Tibial nerve (tissue), 4 donors: ENCODE results near the gene DRC1. TPM values are rescaled to one million over a fixed set of nuclear protein-coding genes. Genes with fewer than 3 reads are reported as not detected.
"Not testable (repeated sequence)": the region's sequence is repeated elsewhere in the genome, so short reads cannot be mapped to it uniquely, and the experiment has no call there.

ENCODE experiments used
- DNase-seq, 2 donors: peaks; one replicate each; pipeline ENCODE4 v3.0.0-alpha.2; 2019; ENCODE audit warnings: low spot score in 2 of 2
- H3K27ac ChIP-seq, 4 donors: fragments of 200-600 bp; sonication (generic) in 3 of 4; one replicate each; pipeline ENCODE4 v1.5.1; 2017 to 2019; ENCODE audit warnings: mild to moderate bottlenecking in 1 of 4
- H3K27me3 ChIP-seq, 2 donors: fragments of 200-600 bp; sonication (generic) in 1 of 2; one replicate each; pipeline versions ENCODE4 v1.5.1 to v1.6.0; 2017 to 2019
- H3K36me3 ChIP-seq, 3 donors: fragments of 200-600 bp; sonication (generic); one replicate each; pipeline ENCODE4 v1.5.1; 2018 to 2019
- H3K4me1 ChIP-seq, 4 donors: fragments of 200-600 bp; sonication (generic) in 3 of 4; one replicate each; pipeline ENCODE4 v1.5.1; 2017 to 2019
- H3K4me3 ChIP-seq, 4 donors: fragments of 200-600 bp; sonication (generic) in 3 of 4; one replicate each; pipeline ENCODE4 v1.5.1; 2017 to 2019; ENCODE audit warnings: mild to moderate bottlenecking in 1 of 4, moderate library complexity in 1 of 4
- H3K9me3 ChIP-seq, 4 donors: fragments of 200-600 bp; sonication (generic) in 3 of 4; one replicate each; pipeline ENCODE4 v1.5.1; 2017 to 2019
- EP300 ChIP-seq, 2 donors: sonication (generic); formaldehyde crosslinking; IDR thresholded peaks; one replicate each; pipeline ENCODE4 v1.6.1; 2017; ENCODE audit warnings: antibody characterized with exemption in 2 of 2, mild to moderate bottlenecking in 1 of 2
- POLR2A ChIP-seq, 2 donors: fragments of 450-650 bp; IDR thresholded peaks; one replicate each; pipeline ENCODE4 v1.6.1; 2017; ENCODE audit warnings: antibody characterized with exemption in 2 of 2, mild to moderate bottlenecking in 2 of 2, moderate library complexity in 2 of 2
- WGBS, 2 donors: methylation state at CpG; one replicate each; pipeline ENCODE4 v1.1.5; 2018; 5-methylcytosine and 5-hydroxymethylcytosine counted together
- total RNA-seq, 4 donors: library from RNA; depleted of rRNA; stranded (reverse); fragments of >200 nt; gene quantifications; one replicate each; pipeline ENCODE4 v1.1.0, GENCODE V29; 2016
- TF ChIP-seq, protein P1 (sequence below), 5 experiments: fragments of 200-600 bp in 3 of 5; fragments of 450-650 bp in 2 of 5; sonication (generic) in 3 of 5; IDR thresholded peaks; one replicate each; pipeline ENCODE4 v1.5.1; 2016 to 2019; ENCODE audit warnings: antibody characterized with exemption in 5 of 5, mild to moderate bottlenecking in 3 of 5, moderate library complexity in 2 of 5

Gene DRC1
- total RNA-seq, 4 donors from 2014 or later: 0.22 to 5.7 (median 1.7) TPM

DNA sequence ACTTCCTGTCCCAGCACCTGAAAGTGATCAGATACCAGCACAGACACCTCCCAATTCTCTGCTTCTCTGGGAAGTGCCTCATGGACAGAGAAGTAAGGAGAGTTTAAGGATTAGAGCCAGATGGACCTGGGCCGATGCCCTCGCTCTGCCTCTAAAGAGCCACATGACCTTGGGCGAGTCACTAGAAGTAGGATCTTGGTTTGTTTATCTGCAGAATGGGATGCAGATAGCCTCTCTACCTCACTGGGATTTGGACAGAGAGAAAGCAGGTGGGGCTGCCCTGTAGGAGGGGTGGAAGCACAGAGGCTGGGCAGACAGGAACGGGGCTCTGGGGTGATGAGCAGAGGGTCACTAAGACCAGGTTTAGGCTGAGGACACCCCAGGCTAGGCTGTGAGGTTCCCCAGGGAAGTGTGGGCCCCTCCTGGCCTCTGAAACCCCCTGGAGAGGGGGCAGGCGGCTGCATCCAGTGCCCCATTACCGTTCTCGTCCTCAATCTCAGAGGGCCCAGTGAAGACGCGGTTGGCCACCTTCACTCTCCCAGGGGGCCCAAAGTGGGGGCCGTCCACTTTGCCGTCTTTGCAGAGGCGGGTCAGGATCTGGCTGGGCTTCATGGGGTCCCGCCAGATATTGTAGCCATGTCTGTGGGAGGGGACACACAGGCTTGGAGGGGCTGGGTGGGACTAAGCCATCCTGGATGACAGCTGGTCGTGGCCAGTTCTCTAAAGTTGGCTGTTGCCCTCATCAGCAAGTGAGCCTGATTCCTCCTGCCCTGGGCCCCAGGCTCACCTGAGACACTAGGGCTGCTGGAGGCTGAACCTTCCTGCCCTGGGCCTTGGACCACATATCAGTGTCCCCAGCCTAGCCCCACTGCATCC lies 62.9 kb downstream of the DRC1 start:
- DNase-seq: no peak
- peaks cover 0 to 17% (median 0%) of the 10 kb centered on the region in 4 donors for H3K4me1 ChIP-seq
- peaks cover 0 to 7% (median 3%) of the 10 kb centered on the region in 4 donors for H3K9me3 ChIP-seq
- no peak overlapping the region for H3K4me3 ChIP-seq
- 70 to 75% methylated on average over 13 to 14 of the region's 14 CpGs for WGBS, 2 donors
- H3K27ac ChIP-seq: no peak overlapping the region
- H3K36me3 ChIP-seq: no peaks in the 10 kb centered on the region
- no peaks in the 10 kb centered on the region for H3K27me3 ChIP-seq
- TF ChIP-seq EP300 (IDR thresholded peaks at IDR 0.05) (no peak), POLR2A (IDR thresholded peaks at IDR 0.05) (no peak)
- TF ChIP-seq, protein P1, sequence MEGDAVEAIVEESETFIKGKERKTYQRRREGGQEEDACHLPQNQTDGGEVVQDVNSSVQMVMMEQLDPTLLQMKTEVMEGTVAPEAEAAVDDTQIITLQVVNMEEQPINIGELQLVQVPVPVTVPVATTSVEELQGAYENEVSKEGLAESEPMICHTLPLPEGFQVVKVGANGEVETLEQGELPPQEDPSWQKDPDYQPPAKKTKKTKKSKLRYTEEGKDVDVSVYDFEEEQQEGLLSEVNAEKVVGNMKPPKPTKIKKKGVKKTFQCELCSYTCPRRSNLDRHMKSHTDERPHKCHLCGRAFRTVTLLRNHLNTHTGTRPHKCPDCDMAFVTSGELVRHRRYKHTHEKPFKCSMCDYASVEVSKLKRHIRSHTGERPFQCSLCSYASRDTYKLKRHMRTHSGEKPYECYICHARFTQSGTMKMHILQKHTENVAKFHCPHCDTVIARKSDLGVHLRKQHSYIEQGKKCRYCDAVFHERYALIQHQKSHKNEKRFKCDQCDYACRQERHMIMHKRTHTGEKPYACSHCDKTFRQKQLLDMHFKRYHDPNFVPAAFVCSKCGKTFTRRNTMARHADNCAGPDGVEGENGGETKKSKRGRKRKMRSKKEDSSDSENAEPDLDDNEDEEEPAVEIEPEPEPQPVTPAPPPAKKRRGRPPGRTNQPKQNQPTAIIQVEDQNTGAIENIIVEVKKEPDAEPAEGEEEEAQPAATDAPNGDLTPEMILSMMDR (IDR thresholded peaks at IDR 0.05): no peak

DNA sequence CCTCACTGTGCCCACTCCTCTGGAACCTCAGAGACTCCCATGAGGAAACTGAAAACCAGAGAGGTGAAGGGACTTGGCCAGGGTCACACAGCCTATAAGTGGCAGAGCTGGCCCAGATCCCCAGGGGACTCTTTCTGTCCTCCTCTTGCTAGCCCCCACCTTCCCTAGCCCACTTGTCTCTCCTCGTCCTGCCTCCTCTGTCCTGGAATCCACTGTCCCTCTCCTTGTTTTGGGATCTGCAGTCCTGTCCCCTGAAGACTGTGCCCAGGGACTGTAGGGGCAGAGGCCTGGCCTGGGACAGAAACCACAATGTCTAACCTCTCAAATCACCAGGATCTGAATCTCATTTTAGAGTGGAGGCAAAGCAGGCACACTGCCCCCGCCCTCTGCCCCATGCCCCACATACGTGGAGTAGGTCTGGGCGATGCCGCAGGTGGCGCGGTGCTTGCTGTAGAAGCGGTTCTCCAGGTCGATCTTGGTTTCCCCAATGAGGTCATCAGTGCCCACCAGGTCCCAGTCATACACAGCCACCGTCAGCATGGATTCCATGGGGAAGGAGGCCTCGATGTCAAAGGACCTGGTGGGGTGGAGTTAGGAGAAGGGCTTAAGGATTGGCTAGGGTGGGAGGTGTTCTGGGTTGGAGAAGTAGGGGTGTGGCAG lies 63.7 kb downstream of the DRC1 start:
- H3K36me3 ChIP-seq: no peaks in the 10 kb centered on the region
- 89 to 93% methylated on average over 11 of the region's 11 CpGs for WGBS, 2 donors
- no peak for TF ChIP-seq POLR2A (IDR thresholded peaks at IDR 0.05)
- TF ChIP-seq, protein P1 (IDR thresholded peaks at IDR 0.05): no peak
- no peak for TF ChIP-seq EP300 (IDR thresholded peaks at IDR 0.05)
- no peak for DNase-seq
- no peak overlapping the region for H3K4me3 ChIP-seq
- H3K27ac ChIP-seq: no peak overlapping the region
- no peaks in the 10 kb centered on the region for H3K27me3 ChIP-seq
- peaks cover 0 to 14% (median 3%) of the 10 kb centered on the region in 4 donors for H3K9me3 ChIP-seq
- H3K4me1 ChIP-seq: peaks cover 0 to 17% (median 0%) of the 10 kb centered on the region in 4 donors

DNA sequence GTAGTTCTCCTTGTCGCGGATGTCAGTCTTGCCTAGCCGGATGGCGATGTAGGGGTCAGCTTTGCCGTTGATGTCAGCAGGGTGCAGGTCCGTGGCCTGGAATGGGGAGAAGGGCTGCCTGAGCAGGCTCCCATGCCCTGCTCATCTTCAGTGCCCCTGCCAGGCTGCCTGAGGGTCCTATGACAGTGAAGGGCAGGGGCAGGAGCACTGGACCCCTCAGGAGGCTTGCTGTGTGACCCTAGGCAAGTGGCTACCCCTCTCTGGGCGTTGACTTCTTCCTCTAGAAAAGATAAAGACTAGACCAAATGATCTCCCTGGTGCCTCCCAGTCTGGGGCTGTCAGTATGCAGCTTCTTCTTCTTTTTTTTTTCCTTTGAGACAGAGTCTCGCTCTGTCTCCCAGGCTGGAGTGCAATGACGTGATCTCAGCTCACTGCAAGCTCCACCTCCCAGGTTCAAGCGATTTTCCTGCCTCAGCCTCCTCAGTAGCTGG lies 64.3 kb downstream of the DRC1 start:
- peaks cover 0 to 14% (median 3%) of the 10 kb centered on the region in 4 donors for H3K9me3 ChIP-seq
- peaks cover 0 to 17% (median 0%) of the 10 kb centered on the region in 4 donors for H3K4me1 ChIP-seq
- no peak overlapping the region for H3K27ac ChIP-seq
- H3K36me3 ChIP-seq: no peaks in the 10 kb centered on the region
- no peak overlapping the region for H3K4me3 ChIP-seq
- no peak for DNase-seq
- 82 to 92% methylated on average over 10 of the region's 10 CpGs for WGBS, 2 donors
- no peaks in the 10 kb centered on the region for H3K27me3 ChIP-seq
- TF ChIP-seq POLR2A (IDR thresholded peaks at IDR 0.05) (no peak), EP300 (IDR thresholded peaks at IDR 0.05) (no peak)
- TF ChIP-seq, protein P1 (IDR thresholded peaks at IDR 0.05): no peak

DNA sequence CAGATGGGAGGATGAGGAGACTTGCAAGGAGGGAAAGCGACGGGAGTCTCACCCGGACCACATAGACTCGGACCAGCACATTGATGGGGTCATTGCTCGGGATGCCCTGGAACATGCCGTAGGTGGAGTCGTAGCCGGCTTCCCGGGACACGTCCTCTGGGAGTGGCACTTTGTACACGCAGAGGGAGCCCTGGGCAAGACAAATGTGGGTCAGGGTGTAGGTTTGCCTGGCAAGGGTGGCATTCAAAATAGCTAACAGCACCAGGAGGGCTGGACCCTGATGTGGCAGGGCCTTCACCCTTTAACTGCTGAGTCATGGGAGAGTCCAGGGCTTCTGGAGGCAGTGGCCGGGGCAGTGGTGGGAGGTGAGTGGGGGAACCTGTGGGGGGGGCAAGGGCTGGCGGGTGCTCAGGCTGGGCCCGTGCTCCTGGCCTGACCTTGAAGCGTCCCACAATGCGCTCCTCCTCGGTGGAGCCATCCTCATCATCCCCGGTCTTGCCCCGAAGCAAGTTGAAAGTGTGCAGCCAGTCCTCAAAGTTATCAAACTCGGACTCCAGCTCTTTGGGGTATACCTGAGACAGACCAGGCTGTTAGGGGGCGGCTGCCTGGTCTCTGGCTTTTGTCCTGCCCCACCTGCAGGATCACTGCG lies 65.1 kb downstream of the DRC1 start:
- WGBS, 2 donors: 68 to 84% methylated on average over 18 to 22 of the region's 22 CpGs
- Histone ChIP-seq H3K9me3 (peaks cover 0 to 14% (median 3%) of the 10 kb centered on the region in 4 donors), H3K36me3 (no peaks in the 10 kb centered on the region), H3K27me3 (no peaks in the 10 kb centered on the region), H3K4me1 (peaks cover 0 to 17% (median 0%) of the 10 kb centered on the region in 4 donors), H3K4me3 (no peak overlapping the region), H3K27ac (no peak overlapping the region)
- no peak for DNase-seq
- TF ChIP-seq, protein P1 (IDR thresholded peaks at IDR 0.05): no peak
- TF ChIP-seq EP300 (IDR thresholded peaks at IDR 0.05) (no peak), POLR2A (IDR thresholded peaks at IDR 0.05) (no peak)

DNA sequence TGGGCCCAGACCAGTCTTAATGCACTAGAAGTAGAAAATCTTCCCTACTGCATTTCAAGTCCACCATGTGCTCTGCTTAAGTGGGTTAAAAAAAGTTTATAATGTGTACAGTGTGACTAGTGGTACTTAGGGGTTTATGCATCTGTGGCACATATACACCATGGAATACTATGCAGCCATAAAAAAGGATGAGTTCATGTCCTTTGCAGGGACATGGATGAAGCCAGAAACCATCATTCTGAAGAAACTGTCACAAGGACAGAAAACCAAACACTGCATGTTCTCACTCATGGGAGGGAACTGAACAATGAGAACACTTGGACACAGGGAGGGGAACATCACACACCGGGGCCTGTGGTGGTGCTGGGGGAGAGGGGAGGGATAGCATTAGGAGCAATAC lies 66.8 kb downstream of the DRC1 start:
- peaks cover 0 to 14% (median 3%) of the 10 kb centered on the region in 4 donors for H3K9me3 ChIP-seq
- 83 to 94% methylated on average over 1 of the region's 1 CpG for WGBS, 2 donors
- H3K36me3 ChIP-seq, H3K4me3 ChIP-seq, DNase-seq, H3K27ac ChIP-seq, H3K4me1 ChIP-seq, H3K27me3 ChIP-seq: not testable (repeated sequence)
